Karpas-422 (cell line): ENCODE measurements around the gene FASN. TPM values are rescaled to one million over a fixed set of nuclear protein-coding genes. Genes with fewer than 3 reads are reported as not detected.
"Not testable (repeated sequence)": the region's sequence is repeated elsewhere in the genome, so short reads cannot be mapped to it uniquely, and the experiment has no call there.

Source experiments
- DNase-seq: peaks from one replicate; pipeline ENCODE4 v3.0.0-alpha.2; 2015
- H2AFZ ChIP-seq: fragments of 200-600 bp; sonication (generic); 2 replicates; pipeline ENCODE4 v1.6.1; 2014; ENCODE audit warnings: antibody characterized with exemption, low read length, mixed read lengths
- H3K27ac ChIP-seq: fragments of 200-600 bp; sonication (generic); 2 replicates; pipeline ENCODE4 v1.5.1; 2014; ENCODE audit warnings: mild to moderate bottlenecking, low read length, moderate library complexity
- H3K27me3 ChIP-seq: fragments of 200-600 bp; sonication (generic); 2 replicates; pipeline ENCODE4 v1.6.1; 2014; ENCODE audit warnings: low read length, mixed read lengths
- H3K36me3 ChIP-seq: fragments of 200-600 bp; sonication (generic); 2 replicates; pipeline ENCODE4 v1.6.1; 2014; ENCODE audit warnings: low read length, mixed read lengths; ENCODE audit not compliant: insufficient read depth
- H3K4me1 ChIP-seq: fragments of 200-600 bp; sonication (generic); 2 replicates; pipeline ENCODE4 v1.6.1; 2014; ENCODE audit warnings: mild to moderate bottlenecking, low read length, mixed read lengths
- H3K4me2 ChIP-seq: fragments of 200-600 bp; sonication (generic); 2 replicates; pipeline ENCODE4 v1.6.1; 2014; ENCODE audit warnings: low read length, low read depth, mild to moderate bottlenecking; ENCODE audit not compliant: poor library complexity, severe bottlenecking
- H3K4me3 ChIP-seq: fragments of 200-600 bp; sonication (generic); 2 replicates; pipeline ENCODE4 v1.5.1; 2014; ENCODE audit warnings: mild to moderate bottlenecking, antibody characterized with exemption, low read length, mixed read lengths
- H3K79me2 ChIP-seq: fragments of 200-600 bp; sonication (generic); 2 replicates; pipeline ENCODE4 v1.6.1; 2014; ENCODE audit warnings: mild to moderate bottlenecking, low read length, mixed read lengths
- H3K9ac ChIP-seq: fragments of 200-600 bp; sonication (generic); 2 replicates; pipeline ENCODE4 v1.6.0; 2014; ENCODE audit warnings: low read length
- H3K9me2 ChIP-seq: fragments of 200-600 bp; sonication (generic), shearing (Covaris generic); replicated peaks from 2 replicates; pipeline ENCODE4 v1.6.0; 2014; ENCODE audit warnings: mild to moderate bottlenecking, low read length, moderate library complexity; ENCODE audit not compliant: insufficient read depth
- H3K9me3 ChIP-seq: fragments of 300-700, 200-600 bp; sonication (generic); 2 replicates; pipeline ENCODE4 v1.6.1; 2014; ENCODE audit warnings: low read length, mixed read lengths
- H4K20me1 ChIP-seq: fragments of 200-600 bp; sonication (generic); 2 replicates; pipeline ENCODE4 v1.6.1; 2014; ENCODE audit warnings: mild to moderate bottlenecking, antibody characterized with exemption, low read length, low read depth; ENCODE audit not compliant: insufficient read depth
- total RNA-seq: library from RNA; depleted of rRNA; stranded (reverse); fragments of >200 nt; shearing (Covaris generic); gene quantifications from 2 replicates; pipeline ENCODE4 v1.2.3, GENCODE V29; 2014; ENCODE audit warnings: low replicate concordance

Gene FASN
- total RNA-seq, 1 experiment from 2014 or later: 94.1 TPM

- no peaks in the 10 kb centered on the region for H3K27me3 ChIP-seq
- no peaks in the 10 kb centered on the region for H3K36me3 ChIP-seq
- no peaks in the 10 kb centered on the region for H3K9me2 ChIP-seq
- H3K4me1 ChIP-seq: peaks cover 17% of the 10 kb centered on the region
- H4K20me1 ChIP-seq: no peaks in the 10 kb centered on the region
- H3K9me3 ChIP-seq: no peaks in the 10 kb centered on the region
- no peak overlapping the region for H3K9ac ChIP-seq
- H3K4me3 ChIP-seq: no peak overlapping the region
- no peaks in the 10 kb centered on the region for H3K79me2 ChIP-seq
- H3K4me2 ChIP-seq: no peak overlapping the region
- H3K27ac ChIP-seq: no peak overlapping the region
- no peak overlapping the region for H2AFZ ChIP-seq
- no peak for DNase-seq
Observed at GRCh38 chr17:82045936-82046484, 52.0 kb downstream of the FASN start.

GRCh38 chr17:82043507-82043906 is 54.5 kb downstream of the FASN start:
- no peak overlapping the region for H3K4me2 ChIP-seq
- no peak overlapping the region for H3K9ac ChIP-seq
- no peak overlapping the region for H2AFZ ChIP-seq
- no peaks in the 10 kb centered on the region for H3K27me3 ChIP-seq
- H3K27ac ChIP-seq: no peak overlapping the region
- DNase-seq: no peak
- H3K9me2 ChIP-seq: no peaks in the 10 kb centered on the region
- no peak overlapping the region for H3K4me3 ChIP-seq
- no peaks in the 10 kb centered on the region for H3K79me2 ChIP-seq
- H3K36me3 ChIP-seq: no peaks in the 10 kb centered on the region
- H3K9me3 ChIP-seq: no peaks in the 10 kb centered on the region
- no peaks in the 10 kb centered on the region for H3K4me1 ChIP-seq
- no peaks in the 10 kb centered on the region for H4K20me1 ChIP-seq

- no peak for DNase-seq
- no peaks in the 10 kb centered on the region for H4K20me1 ChIP-seq
- no peaks in the 10 kb centered on the region for H3K79me2 ChIP-seq
- no peaks in the 10 kb centered on the region for H3K27me3 ChIP-seq
- no peaks in the 10 kb centered on the region for H3K36me3 ChIP-seq
- no peak overlapping the region for H3K4me3 ChIP-seq
- no peak overlapping the region for H3K27ac ChIP-seq
- H3K4me2 ChIP-seq: no peak overlapping the region
- no peak overlapping the region for H2AFZ ChIP-seq
- H3K9me2 ChIP-seq: no peaks in the 10 kb centered on the region
- H3K4me1 ChIP-seq: peaks cover 4% of the 10 kb centered on the region
- H3K9ac ChIP-seq: no peak overlapping the region
- H3K9me3 ChIP-seq: no peaks in the 10 kb centered on the region
Observed at GRCh38 chr17:82042649-82043048, 55.4 kb downstream of the FASN start.

GRCh38 chr17:82041144-82041814 is 56.8 kb downstream of the FASN start:
- H3K9me2 ChIP-seq: no peaks in the 10 kb centered on the region
- H3K9ac ChIP-seq: no peak overlapping the region
- DNase-seq: no peak
- H2AFZ ChIP-seq: no peak overlapping the region
- peaks cover 10% of the 10 kb centered on the region for H3K4me1 ChIP-seq
- H3K79me2 ChIP-seq: peaks cover 8% of the 10 kb centered on the region
- H3K4me2 ChIP-seq: no peak overlapping the region
- H3K9me3 ChIP-seq: no peaks in the 10 kb centered on the region
- H3K4me3 ChIP-seq: no peak overlapping the region
- H4K20me1 ChIP-seq: 0 out of 2 replicates have a peak, but pooled peaks cover 3% of the 10 kb centered on the region
- no peak overlapping the region for H3K27ac ChIP-seq
- H3K36me3 ChIP-seq: no peaks in the 10 kb centered on the region
- H3K27me3 ChIP-seq: no peaks in the 10 kb centered on the region

GRCh38 chr17:82039695-82040299 is 58.2 kb downstream of the FASN start:
- Histone ChIP-seq H3K4me2 (no peak overlapping the region), H3K9me2 (no peaks in the 10 kb centered on the region)

DNA sequence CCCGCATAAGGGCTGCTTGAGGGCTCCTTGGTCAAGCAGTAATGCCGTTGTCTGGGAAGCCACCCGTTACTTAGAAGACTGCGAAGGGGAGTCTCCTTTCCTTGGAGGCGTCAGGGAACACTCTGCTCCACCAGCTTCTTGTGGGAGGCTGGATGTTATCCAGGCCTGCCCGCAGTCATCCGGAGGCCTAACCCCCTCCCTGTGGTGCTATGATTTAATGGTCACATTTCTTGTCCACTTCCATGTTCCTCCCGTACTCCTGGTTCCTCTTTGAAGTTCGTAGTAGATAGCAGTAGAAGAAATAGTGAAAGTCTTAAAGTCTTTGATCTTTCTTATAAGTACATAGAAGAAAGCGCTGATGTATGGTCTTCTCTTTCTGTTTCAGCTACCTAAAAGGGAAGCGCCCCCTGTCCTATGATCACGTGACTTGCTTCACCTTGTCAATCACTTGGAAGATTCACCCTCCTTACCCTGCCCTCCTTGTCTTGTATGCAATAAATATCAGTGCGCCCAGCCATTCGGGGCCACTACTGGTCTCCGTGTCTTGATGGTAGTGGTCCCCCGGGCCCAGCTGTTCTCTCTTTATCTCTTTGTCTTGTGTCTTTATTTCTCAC is 59.1 kb downstream of the FASN start:
- not testable (repeated sequence) for H3K4me2 ChIP-seq, H3K36me3 ChIP-seq, H3K27me3 ChIP-seq, H2AFZ ChIP-seq, H3K4me3 ChIP-seq, DNase-seq, H3K9me2 ChIP-seq, H4K20me1 ChIP-seq, H3K9ac ChIP-seq, H3K27ac ChIP-seq, H3K9me3 ChIP-seq
- Histone ChIP-seq H3K4me1 (peaks cover 17% of the 10 kb centered on the region), H3K79me2 (peaks cover 11% of the 10 kb centered on the region)

More at GRCh38 chr17:82039695-82040299, 58.2 kb downstream of the FASN start:
- no peak overlapping the region for H2AFZ ChIP-seq
- H4K20me1 ChIP-seq: 0 out of 2 replicates have a peak, but pooled peaks cover 6% of the 10 kb centered on the region
- H3K79me2 ChIP-seq: peaks cover 11% of the 10 kb centered on the region
- peaks cover 17% of the 10 kb centered on the region for H3K4me1 ChIP-seq
- DNase-seq: no peak
- no peaks in the 10 kb centered on the region for H3K9me3 ChIP-seq
- no peak overlapping the region for H3K9ac ChIP-seq
- H3K36me3 ChIP-seq: no peaks in the 10 kb centered on the region
- H3K27me3 ChIP-seq: no peaks in the 10 kb centered on the region
- no peak overlapping the region for H3K27ac ChIP-seq
- H3K4me3 ChIP-seq: no peak overlapping the region

GRCh38 chr17:82037889-82038195 is 60.2 kb downstream of the FASN start:
- Histone ChIP-seq H3K27ac (no peak overlapping the region), H3K36me3 (no peaks in the 10 kb centered on the region), H3K9ac (peak overlapping the region; percentile 42), H3K9me3 (no peaks in the 10 kb centered on the region), H3K9me2 (no peaks in the 10 kb centered on the region), H2AFZ (peak overlapping the region; percentile 97), H3K27me3 (no peaks in the 10 kb centered on the region), H3K4me1 (peaks cover 17% of the 10 kb centered on the region), H3K79me2 (peaks cover 11% of the 10 kb centered on the region), H4K20me1 (0 out of 2 replicates have a peak, but pooled peaks cover 6% of the 10 kb centered on the region), H3K4me3 (peak overlapping the region; percentile 48; the same call in 1 of the 2 replicates), H3K4me2 (peak overlapping the region; percentile 49)
- no peak for DNase-seq
